ENCODE data around the gene DMTF1.

DNA sequence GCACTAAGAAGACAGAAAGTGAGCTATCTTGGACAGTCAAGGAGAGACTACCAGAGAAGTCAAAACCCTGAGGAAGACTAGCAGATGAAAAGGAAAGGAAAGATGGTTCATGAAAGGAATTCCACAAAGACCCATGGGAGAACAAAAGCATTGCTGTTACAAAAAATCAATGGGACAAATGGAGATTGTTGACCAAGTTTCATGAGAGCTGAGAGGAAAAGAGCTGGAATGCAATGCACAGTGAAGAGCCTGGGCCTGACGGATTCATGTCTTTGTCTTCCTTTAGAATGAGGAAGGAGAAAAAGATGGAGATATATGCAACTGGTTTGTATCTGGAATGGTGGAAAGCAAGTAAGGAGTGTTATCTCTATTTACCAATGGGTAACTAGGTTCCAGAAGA is 50.0 kb downstream of the DMTF1 start:
- TF ChIP-seq, protein P1, sequence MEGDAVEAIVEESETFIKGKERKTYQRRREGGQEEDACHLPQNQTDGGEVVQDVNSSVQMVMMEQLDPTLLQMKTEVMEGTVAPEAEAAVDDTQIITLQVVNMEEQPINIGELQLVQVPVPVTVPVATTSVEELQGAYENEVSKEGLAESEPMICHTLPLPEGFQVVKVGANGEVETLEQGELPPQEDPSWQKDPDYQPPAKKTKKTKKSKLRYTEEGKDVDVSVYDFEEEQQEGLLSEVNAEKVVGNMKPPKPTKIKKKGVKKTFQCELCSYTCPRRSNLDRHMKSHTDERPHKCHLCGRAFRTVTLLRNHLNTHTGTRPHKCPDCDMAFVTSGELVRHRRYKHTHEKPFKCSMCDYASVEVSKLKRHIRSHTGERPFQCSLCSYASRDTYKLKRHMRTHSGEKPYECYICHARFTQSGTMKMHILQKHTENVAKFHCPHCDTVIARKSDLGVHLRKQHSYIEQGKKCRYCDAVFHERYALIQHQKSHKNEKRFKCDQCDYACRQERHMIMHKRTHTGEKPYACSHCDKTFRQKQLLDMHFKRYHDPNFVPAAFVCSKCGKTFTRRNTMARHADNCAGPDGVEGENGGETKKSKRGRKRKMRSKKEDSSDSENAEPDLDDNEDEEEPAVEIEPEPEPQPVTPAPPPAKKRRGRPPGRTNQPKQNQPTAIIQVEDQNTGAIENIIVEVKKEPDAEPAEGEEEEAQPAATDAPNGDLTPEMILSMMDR (optimal IDR thresholded peaks at IDR 0.05 in 1 of 3, IDR thresholded peaks at IDR 0.05 in 1 of 3, conservative IDR thresholded peaks at IDR 0.05 in 1 of 3; ENCODE audit: extremely low read depth in 1 of 3, insufficient read depth in 2 of 3, low read length in 3 of 3) = no peak
- no peak for TF ChIP-seq EZH2 (IDR thresholded peaks at IDR 0.05; ENCODE audit: low read length)
